Naive thymus-derived CD4-positive, alpha-beta T cell (primary cell): ENCODE results near the gene TRPM8. TPM values are rescaled to one million over a fixed set of nuclear protein-coding genes. Genes with fewer than 3 reads are reported as not detected.
A peak's percentile ranks its signal among the peaks of the same experiment; 100 is the strongest.
"Not testable (repeated sequence)": the region's sequence is repeated elsewhere in the genome, so short reads cannot be mapped to it uniquely, and the experiment has no call there.

Experiments used
- ATAC-seq: fragments of 150-1000 bp; cut with Tn5 transposase; 2 replicates; pipeline ENCODE4 v1.10.0; 2021; ENCODE audit warnings: mild to moderate bottlenecking, moderate library complexity
- CTCF ChIA-PET: fragments of 350-600 bp; sonication (Branson Sonifier 250); formaldehyde crosslinking; loops from one replicate; lab custom pipeline; 2021; ENCODE audit warnings: antibody characterized with exemption; lab: Charles Lee
- POLR2A ChIA-PET: fragments of 350-600 bp; sonication (Branson Sonifier 250); formaldehyde crosslinking; loops from one replicate; lab custom pipeline; 2021; ENCODE audit warnings: antibody characterized with exemption, inconsistent platforms; lab: Charles Lee
- DNase-seq, 9 donors: peaks; one replicate each; pipeline versions ENCODE4 v3.0.0 to v3.0.0-alpha.2; 2020 to 2022; ENCODE audit warnings: mixed read lengths in 1 of 9
- H3K27ac ChIP-seq: one replicate; pipeline ENCODE4 v1.7.0; 2013; ENCODE audit warnings: mild to moderate bottlenecking, low read depth, low read length, moderate library complexity
- H3K27me3 ChIP-seq, 2 donors: one replicate each; pipeline ENCODE4 v1.7.0; 2013; ENCODE audit warnings: low read length in 2 of 2, mild to moderate bottlenecking in 2 of 2, moderate library complexity in 2 of 2; ENCODE audit not compliant: control insufficient read depth in 2 of 2, insufficient read depth in 2 of 2
- H3K36me3 ChIP-seq, 3 experiments: 1 replicate in 2 of 3; 2 replicates in 1 of 3; pipeline ENCODE4 v1.7.0; 2013; ENCODE audit warnings: low read length in 3 of 3, mild to moderate bottlenecking in 3 of 3, moderate library complexity in 1 of 3; ENCODE audit not compliant: insufficient read depth in 3 of 3, control insufficient read depth in 2 of 3
- H3K4me1 ChIP-seq, 2 donors: one replicate each; pipeline ENCODE4 v1.7.0; 2013; ENCODE audit warnings: low read length in 2 of 2, mild to moderate bottlenecking in 2 of 2, moderate library complexity in 1 of 2; ENCODE audit not compliant: control insufficient read depth in 2 of 2, insufficient read depth in 2 of 2
- H3K4me3 ChIP-seq: 2 replicates; pipeline ENCODE4 v1.7.0; 2013; ENCODE audit warnings: mild to moderate bottlenecking, low read length
- H3K9me3 ChIP-seq, 3 experiments: 1 replicate in 2 of 3; 2 replicates in 1 of 3; pipeline ENCODE4 v1.7.0; 2013; ENCODE audit warnings: low read length in 3 of 3; ENCODE audit not compliant: control insufficient read depth in 2 of 3
- H3K27ac Mint-ChIP-seq, 9 donors: one replicate each; pipeline ENCODE4 v1.8.0; 2020 to 2022; ENCODE audit warnings: mixed read lengths in 9 of 9, mild to moderate bottlenecking in 8 of 9, moderate library complexity in 5 of 9, inconsistent platforms in 2 of 9
- H3K27me3 Mint-ChIP-seq, 5 donors: one replicate each; pipeline ENCODE4 v1.8.0; 2021 to 2022; ENCODE audit warnings: mixed read lengths in 5 of 5, mild to moderate bottlenecking in 1 of 5
- H3K36me3 Mint-ChIP-seq, 5 donors: one replicate each; pipeline ENCODE4 v1.8.0; 2020 to 2022; ENCODE audit warnings: mixed read lengths in 5 of 5, mild to moderate bottlenecking in 3 of 5, inconsistent platforms in 1 of 5
- H3K4me1 Mint-ChIP-seq, 7 donors: one replicate each; pipeline ENCODE4 v1.8.0; 2020 to 2022; ENCODE audit warnings: mixed read lengths in 7 of 7, mild to moderate bottlenecking in 3 of 7, inconsistent platforms in 1 of 7
- H3K4me3 Mint-ChIP-seq, 10 donors: one replicate each; pipeline ENCODE4 v1.8.0; 2020 to 2022; ENCODE audit warnings: mild to moderate bottlenecking in 10 of 10, mixed read lengths in 10 of 10, moderate library complexity in 6 of 10, inconsistent platforms in 2 of 10
- H3K9me3 Mint-ChIP-seq, 11 donors: one replicate each; pipeline ENCODE4 v1.8.0; 2020 to 2022; ENCODE audit warnings: mixed read lengths in 11 of 11, mild to moderate bottlenecking in 4 of 11, inconsistent platforms in 1 of 11, moderate library complexity in 1 of 11
- intact Hi-C, 2 donors: fragments of 100-400 bp; cut with micrococcal nuclease; formaldehyde crosslinking; loops; one replicate each; pipeline ENCODE4 v1.15.1; 2023
- polyA plus RNA-seq, 2 donors: library from polyadenylated mRNA; unstranded; fragments of 300-500 nt; fragmentation: Illumina TruSeq; gene quantifications; one replicate each; pipeline ENCODE4 v1.2.3, GENCODE V29; 2021
- total RNA-seq, 6 experiments: library from RNA in 5 of 6; stranded (reverse) in 5 of 6; gene quantifications; 1 replicate in 5 of 6; 2 replicates in 1 of 6; pipeline ENCODE4 v1.2.3 and lab custom pipeline; 2021 to 2026

Gene TRPM8
- total RNA-seq = not detected
- not detected for polyA plus RNA-seq
- not detected for total RNA-seq (lab: John Stamatoyannopoulos, UW)

- no peaks in the 10 kb centered on the region for H3K27me3 ChIP-seq
- ATAC-seq (no peak), DNase-seq (no peak)
- H3K9me3 ChIP-seq = no peaks in the 10 kb centered on the region
- no peaks in the 10 kb centered on the region for H3K36me3 ChIP-seq
- Mint-ChIP-seq H3K4me1 (peaks cover 0 to 5% (median 0%) of the 10 kb centered on the region in 7 donors), H3K27me3 (peaks cover 19 to 48% (median 28%) of the 10 kb centered on the region in 5 donors), H3K27ac (no peak within 1 kb of the TSS), H3K9me3 (peaks cover 0 to 5% (median 0%) of the 10 kb centered on the region in 11 donors), H3K4me3 (no peak within 1 kb of the TSS), H3K36me3 (no peaks in the 10 kb centered on the region)
- no peak within 1 kb of the TSS for H3K4me3 ChIP-seq
- intact Hi-C loops = no loop called here
- ChIA-PET POLR2A (no interaction called here), CTCF (no interaction called here)
- H3K27ac ChIP-seq = no peak within 1 kb of the TSS
- no peaks in the 10 kb centered on the region for H3K4me1 ChIP-seq
Observed at GRCh38 chr2:233917116-233917515, at the start of gene TRPM8. Gene TRPM8 (plus strand): TSS chr2:233917373. CDS start chr2:233926538, 9,165 bp downstream.

- peak; percentile 68 for ATAC-seq
- peaks cover 23 to 34% (median 33%) of the 10 kb centered on the region in 5 donors for H3K27me3 Mint-ChIP-seq
- CTCF ChIA-PET = interaction anchor here (0.6 kb wide), 1 partner anchor 10 kb away, joined by 4 read pairs; no protein-coding TSS in a partner anchor
Observed at GRCh38 chr2:233867993-233868532, 49.1 kb upstream of the TRPM8 start, which contains the start of gene MSL3B. Gene MSL3B (minus strand): TSS chr2:233868386.

GRCh38 chr2:233871432-233871831, 45.7 kb upstream of the TRPM8 start:
- Mint-ChIP-seq H3K36me3 (peaks cover 5 to 18% (median 14%) of the 10 kb centered on the region in 5 donors), H3K4me1 (peaks cover 3 to 14% (median 8%) of the 10 kb centered on the region in 7 donors), H3K4me3 (no peak overlapping the region), H3K27me3 (peaks cover 31 to 54% (median 51%) of the 10 kb centered on the region in 5 donors), H3K27ac (no peak overlapping the region), H3K9me3 (peaks cover 3 to 42% (median 19%) of the 10 kb centered on the region in 11 donors)
- no peaks in the 10 kb centered on the region for H3K27me3 ChIP-seq
- H3K36me3 ChIP-seq = no peaks in the 10 kb centered on the region
- ChIA-PET CTCF (no interaction called here), POLR2A (no interaction called here)
- no peak for ATAC-seq
- no peak overlapping the region for H3K27ac ChIP-seq
- no peak for DNase-seq
- intact Hi-C loops = loop anchor here in 1 of 2 donors (5.0 kb wide), 1 partner anchor 241 kb away; no protein-coding TSS in a partner anchor
- no peaks in the 10 kb centered on the region for H3K4me1 ChIP-seq
- peaks cover 0 to 4% (median 0%) of the 10 kb centered on the region in 3 experiments for H3K9me3 ChIP-seq
- H3K4me3 ChIP-seq = no peak overlapping the region

More at GRCh38 chr2:233867993-233868532, 49.1 kb upstream of the TRPM8 start, which contains the start of gene MSL3B:
- intact Hi-C loops = loop anchor here (1.0 kb wide), 1 partner anchor 14 kb away; the partner anchor contains the start of gene HJURP (in 2 of the 2)
- no peaks in the 10 kb centered on the region for H3K27me3 ChIP-seq
- Mint-ChIP-seq H3K27ac (peak within 1 kb of the TSS; percentile 68 to 95 (median 86)), H3K4me3 (peak within 1 kb of the TSS; percentile 83 to 98 (median 92)), H3K4me1 (peaks cover 3 to 29% (median 8%) of the 10 kb centered on the region in 7 donors), H3K9me3 (peaks cover 4 to 61% (median 14%) of the 10 kb centered on the region in 11 donors), H3K36me3 (peaks cover 5 to 34% (median 18%) of the 10 kb centered on the region in 5 donors)
- H3K27ac ChIP-seq = peak within 1 kb of the TSS; percentile 56
- H3K9me3 ChIP-seq = peaks cover 0 to 4% (median 0%) of the 10 kb centered on the region in 3 experiments
- POLR2A ChIA-PET = interaction anchor here (0.7 to 0.9 kb wide), 2 partner anchors 616 to 625 kb away, joined by 3 to 6 read pairs; no protein-coding TSS in a partner anchor
- no peaks in the 10 kb centered on the region for H3K4me1 ChIP-seq
- no peaks in the 10 kb centered on the region for H3K36me3 ChIP-seq
- H3K4me3 ChIP-seq = peak within 1 kb of the TSS; percentile 73
- peak; percentile 43 to 69 (median 63) for DNase-seq

GRCh38 chr2:233872125-233872524, 45.0 kb upstream of the TRPM8 start:
- H3K9me3 Mint-ChIP-seq = peaks cover 3 to 36% (median 17%) of the 10 kb centered on the region in 11 donors
- peaks cover under 1 to 14% (median 10%) of the 10 kb centered on the region in 5 donors for H3K36me3 Mint-ChIP-seq
- H3K9me3 ChIP-seq, H3K4me1 ChIP-seq, H3K4me3 Mint-ChIP-seq, CTCF ChIA-PET, ATAC-seq, H3K27ac Mint-ChIP-seq, H3K4me3 ChIP-seq, H3K27ac ChIP-seq, H3K36me3 ChIP-seq, DNase-seq, POLR2A ChIA-PET, H3K27me3 ChIP-seq: not testable (repeated sequence)
- peaks cover 32 to 57% (median 51%) of the 10 kb centered on the region in 5 donors for H3K27me3 Mint-ChIP-seq
- peaks cover 3 to 11% (median 8%) of the 10 kb centered on the region in 7 donors for H3K4me1 Mint-ChIP-seq
- intact Hi-C loops = loop anchor here in 1 of 2 donors (5.0 kb wide), 1 partner anchor 240 kb away; no protein-coding TSS in a partner anchor

- Mint-ChIP-seq H3K4me1 (no peaks in the 10 kb centered on the region), H3K27me3 (peaks cover 28 to 68% (median 44%) of the 10 kb centered on the region in 5 donors), H3K36me3 (peaks cover 0 to 33% (median 2%) of the 10 kb centered on the region in 5 donors), H3K9me3 (peaks cover 0 to 50% (median 29%) of the 10 kb centered on the region in 11 donors), H3K27ac (no peak overlapping the region), H3K4me3 (no peak overlapping the region)
- Histone ChIP-seq H3K36me3 (no peaks in the 10 kb centered on the region), H3K9me3 (no peaks in the 10 kb centered on the region), H3K27me3 (no peaks in the 10 kb centered on the region), H3K27ac (no peak overlapping the region), H3K4me1 (no peaks in the 10 kb centered on the region), H3K4me3 (no peak overlapping the region)
- no peak for ATAC-seq
- no peak for DNase-seq
- intact Hi-C loops = no loop called here
- ChIA-PET POLR2A (no interaction called here), CTCF (no interaction called here)
Observed at GRCh38 chr2:233882353-233882752, 34.8 kb upstream of the TRPM8 start.

- ATAC-seq (no peak), DNase-seq (no peak)
- H3K4me1 ChIP-seq = no peaks in the 10 kb centered on the region
- peaks cover 0 to under 1% of the 10 kb centered on the region in 2 donors for H3K27me3 ChIP-seq
- CTCF ChIA-PET = no interaction called here
- intact Hi-C loops = no loop called here
- Mint-ChIP-seq H3K27ac (no peak overlapping the region), H3K9me3 (peaks cover 0 to 3% (median 0%) of the 10 kb centered on the region in 11 donors), H3K36me3 (no peaks in the 10 kb centered on the region), H3K4me1 (no peaks in the 10 kb centered on the region), H3K27me3 (peaks cover 20 to 34% (median 26%) of the 10 kb centered on the region in 5 donors), H3K4me3 (no peak overlapping the region)
- no peak overlapping the region for H3K4me3 ChIP-seq
- H3K27ac ChIP-seq = no peak overlapping the region
- H3K9me3 ChIP-seq = no peaks in the 10 kb centered on the region
- no peaks in the 10 kb centered on the region for H3K36me3 ChIP-seq
- POLR2A ChIA-PET = no interaction called here
Observed at GRCh38 chr2:233892793-233893192, 24.4 kb upstream of the TRPM8 start.
